ENCODE results near the gene ZNF334.

The ZNF334 gene

GRCh38 chr20:46484954-46485353, 28.4 kb downstream of the ZNF334 start:
- no peaks in the 10 kb centered on the region for H3K36me3 ChIP-seq (ENCODE audit: insufficient read depth)
- no peaks in the 10 kb centered on the region for H3K79me2 ChIP-seq (ENCODE audit: insufficient read depth, low read depth)
- H3K4me1 ChIP-seq (ENCODE audit: low read depth, poor library complexity, severe bottlenecking) = no peaks in the 10 kb centered on the region
- no peak overlapping the region for H3K4me3 ChIP-seq (IDR thresholded peaks at IDR 0.05; ENCODE audit: insufficient read depth, low read depth, low read length)
- no peak overlapping the region for H3K4me2 ChIP-seq
- no peak overlapping the region for H3K27ac ChIP-seq
- no peak overlapping the region for H2AFZ ChIP-seq (ENCODE audit: low read depth)
- no peaks in the 10 kb centered on the region for H4K20me1 ChIP-seq (ENCODE audit: insufficient read depth)
- TF ChIP-seq, protein P1, sequence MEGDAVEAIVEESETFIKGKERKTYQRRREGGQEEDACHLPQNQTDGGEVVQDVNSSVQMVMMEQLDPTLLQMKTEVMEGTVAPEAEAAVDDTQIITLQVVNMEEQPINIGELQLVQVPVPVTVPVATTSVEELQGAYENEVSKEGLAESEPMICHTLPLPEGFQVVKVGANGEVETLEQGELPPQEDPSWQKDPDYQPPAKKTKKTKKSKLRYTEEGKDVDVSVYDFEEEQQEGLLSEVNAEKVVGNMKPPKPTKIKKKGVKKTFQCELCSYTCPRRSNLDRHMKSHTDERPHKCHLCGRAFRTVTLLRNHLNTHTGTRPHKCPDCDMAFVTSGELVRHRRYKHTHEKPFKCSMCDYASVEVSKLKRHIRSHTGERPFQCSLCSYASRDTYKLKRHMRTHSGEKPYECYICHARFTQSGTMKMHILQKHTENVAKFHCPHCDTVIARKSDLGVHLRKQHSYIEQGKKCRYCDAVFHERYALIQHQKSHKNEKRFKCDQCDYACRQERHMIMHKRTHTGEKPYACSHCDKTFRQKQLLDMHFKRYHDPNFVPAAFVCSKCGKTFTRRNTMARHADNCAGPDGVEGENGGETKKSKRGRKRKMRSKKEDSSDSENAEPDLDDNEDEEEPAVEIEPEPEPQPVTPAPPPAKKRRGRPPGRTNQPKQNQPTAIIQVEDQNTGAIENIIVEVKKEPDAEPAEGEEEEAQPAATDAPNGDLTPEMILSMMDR (conservative IDR thresholded peaks at IDR 0.05; ENCODE audit: low read depth, low read length) = no peak
- H3K9ac ChIP-seq = no peak overlapping the region
- no peaks in the 10 kb centered on the region for H3K27me3 ChIP-seq (ENCODE audit: insufficient read depth, low read depth)

- Histone ChIP-seq H3K9ac (no peak overlapping the region), H3K36me3 (ENCODE audit: insufficient read depth) (no peaks in the 10 kb centered on the region), H3K79me2 (ENCODE audit: insufficient read depth, low read depth) (no peaks in the 10 kb centered on the region), H4K20me1 (ENCODE audit: insufficient read depth) (no peaks in the 10 kb centered on the region), H3K4me2 (no peak overlapping the region), H3K27ac (no peak overlapping the region), H2AFZ (ENCODE audit: low read depth) (no peak overlapping the region), H3K4me1 (ENCODE audit: low read depth, poor library complexity, severe bottlenecking) (no peaks in the 10 kb centered on the region), H3K27me3 (ENCODE audit: insufficient read depth, low read depth) (no peaks in the 10 kb centered on the region), H3K4me3 (IDR thresholded peaks at IDR 0.05; ENCODE audit: insufficient read depth, low read depth, low read length) (no peak overlapping the region)
- TF ChIP-seq, protein P1 (conservative IDR thresholded peaks at IDR 0.05; ENCODE audit: low read depth, low read length) = no peak
Observed at GRCh38 chr20:46483879-46484278, 29.5 kb downstream of the ZNF334 start.

DNA sequence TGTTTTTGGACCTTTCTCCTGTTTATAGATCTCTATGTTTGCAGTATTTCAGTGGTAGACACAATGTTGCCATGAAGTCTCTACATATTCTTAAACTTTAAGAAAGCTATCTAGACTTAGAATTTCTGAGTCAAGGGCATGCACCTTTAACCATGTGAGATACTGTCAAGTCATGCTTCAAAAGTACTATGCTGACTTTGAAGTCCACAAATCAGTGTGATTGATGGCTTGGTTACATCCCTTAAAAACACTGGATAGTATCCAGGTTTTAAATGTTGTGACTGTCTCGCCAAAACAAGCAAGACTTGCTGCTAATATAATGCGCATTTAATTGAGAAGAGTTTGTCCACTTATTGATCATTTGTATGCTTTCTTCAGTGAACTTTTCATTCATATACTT, 30.5 kb downstream of the ZNF334 start:
- Histone ChIP-seq H3K4me1 (ENCODE audit: low read depth, poor library complexity, severe bottlenecking) (no peaks in the 10 kb centered on the region), H3K4me3 (IDR thresholded peaks at IDR 0.05; ENCODE audit: insufficient read depth, low read depth, low read length) (no peak overlapping the region), H4K20me1 (ENCODE audit: insufficient read depth) (no peaks in the 10 kb centered on the region), H3K79me2 (ENCODE audit: insufficient read depth, low read depth) (no peaks in the 10 kb centered on the region), H3K27me3 (ENCODE audit: insufficient read depth, low read depth) (no peaks in the 10 kb centered on the region), H3K27ac (no peak overlapping the region), H2AFZ (ENCODE audit: low read depth) (no peak overlapping the region), H3K4me2 (no peak overlapping the region), H3K36me3 (ENCODE audit: insufficient read depth) (no peaks in the 10 kb centered on the region), H3K9ac (no peak overlapping the region)
- TF ChIP-seq, protein P1 (conservative IDR thresholded peaks at IDR 0.05; ENCODE audit: low read depth, low read length) = no peak

- Histone ChIP-seq H2AFZ (ENCODE audit: low read depth) (no peak overlapping the region), H3K4me2 (no peak overlapping the region), H3K27me3 (ENCODE audit: insufficient read depth, low read depth) (no peaks in the 10 kb centered on the region), H4K20me1 (ENCODE audit: insufficient read depth) (no peaks in the 10 kb centered on the region), H3K4me1 (ENCODE audit: low read depth, poor library complexity, severe bottlenecking) (no peaks in the 10 kb centered on the region), H3K79me2 (ENCODE audit: insufficient read depth, low read depth) (no peaks in the 10 kb centered on the region), H3K4me3 (IDR thresholded peaks at IDR 0.05; ENCODE audit: insufficient read depth, low read depth, low read length) (no peak overlapping the region), H3K9ac (no peak overlapping the region), H3K27ac (no peak overlapping the region), H3K36me3 (ENCODE audit: insufficient read depth) (no peaks in the 10 kb centered on the region)
- TF ChIP-seq, protein P1 (conservative IDR thresholded peaks at IDR 0.05; ENCODE audit: low read depth, low read length) = no peak
Observed at GRCh38 chr20:46477640-46478039, 35.7 kb downstream of the ZNF334 start.
